RWPE1 (cell line): ENCODE data around the gene REEP5.
A peak's percentile ranks its signal among the peaks of the same experiment; 100 is the strongest.

Experiments used
- CTCF ChIA-PET: fragments of 350-600 bp; sonication (Branson Sonifier 250); formaldehyde crosslinking; extraction: SDS; loops from one replicate; lab custom pipeline; 2021; lab: Yijun Ruan, JAX
- POLR2A ChIA-PET: fragments of 400-600 bp; formaldehyde crosslinking; extraction: SDS; loops from one replicate; lab custom pipeline; 2020; ENCODE audit warnings: antibody characterized with exemption; ENCODE audit not compliant: low non-redundant PET; lab: Yijun Ruan, JAX
- DNase-seq: peaks from one replicate; pipeline ENCODE4 v3.0.0; 2012; ENCODE audit warnings: low spot score
- H3K27ac ChIP-seq: fragments of 450-650 bp; 2 replicates; pipeline ENCODE4 v1.5.1; 2017
- CTCF ChIP-seq: fragments of 450-650 bp; conservative IDR thresholded peaks from 2 replicates; pipeline ENCODE4 v1.5.1; 2017; ENCODE audit warnings: low read depth, mild to moderate bottlenecking

Gene REEP5

DNA sequence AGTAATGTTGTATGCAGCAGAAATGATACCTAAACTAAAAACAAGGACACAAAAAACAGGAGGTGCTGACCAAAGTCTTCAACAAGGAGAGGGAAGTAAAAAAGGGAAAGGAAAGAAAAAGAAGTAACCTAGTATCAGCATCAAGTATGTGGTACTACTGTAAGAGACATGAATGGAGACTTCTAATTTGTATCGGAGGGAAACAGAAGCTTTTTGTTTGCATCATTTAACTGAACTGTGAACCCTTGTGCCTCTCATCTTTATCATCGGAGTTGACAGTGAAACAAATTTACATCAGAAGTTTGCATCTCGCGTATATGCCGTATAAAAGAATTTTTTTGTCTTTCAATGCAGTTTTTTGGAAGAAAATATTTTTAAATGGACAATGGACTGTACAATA lies 54.6 kb downstream of the REEP5 start:
- POLR2A ChIA-PET = no interaction called here
- H3K27ac ChIP-seq = no peak overlapping the region

DNA sequence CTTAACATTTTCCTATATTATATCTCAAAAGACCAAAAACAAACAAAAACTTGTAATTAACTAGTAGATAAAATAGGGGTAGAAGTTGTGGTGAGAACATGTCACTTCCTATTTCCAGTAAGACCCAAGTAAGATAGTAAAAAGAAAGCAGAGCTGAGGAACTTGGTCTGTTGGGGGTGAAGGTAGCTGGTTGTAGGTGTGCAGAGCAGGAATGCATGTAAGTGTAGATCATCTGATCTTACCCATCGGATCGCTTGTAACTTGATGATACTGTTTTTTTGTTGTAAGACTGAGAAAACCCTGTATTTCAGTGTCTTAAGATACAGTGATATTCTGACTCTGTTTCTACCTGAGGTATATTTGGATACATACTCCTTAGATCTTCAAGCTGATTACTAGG lies 55.3 kb downstream of the REEP5 start:
- TF ChIP-seq CTCF = no peak
- ChIA-PET POLR2A (interaction anchor here (0.6 kb wide), 1 partner anchor 11 kb away, joined by 3 read pairs; no protein-coding TSS in a partner anchor), CTCF (no interaction called here)
- DNase-seq = no peak
- no peak overlapping the region for H3K27ac ChIP-seq

More for the DNA sequence above, 54.6 kb downstream of the REEP5 start:
- DNase-seq = no peak
- TF ChIP-seq CTCF = no peak
- CTCF ChIA-PET = no interaction called here

- ChIA-PET CTCF (no interaction called here), POLR2A (interaction anchor here (0.7 kb wide), 1 partner anchor 190 kb away, joined by 3 read pairs; no protein-coding TSS in a partner anchor)
- no peak for DNase-seq
Measured at GRCh38 chr5:112865128-112865527, 56.9 kb downstream of the REEP5 start.

DNA sequence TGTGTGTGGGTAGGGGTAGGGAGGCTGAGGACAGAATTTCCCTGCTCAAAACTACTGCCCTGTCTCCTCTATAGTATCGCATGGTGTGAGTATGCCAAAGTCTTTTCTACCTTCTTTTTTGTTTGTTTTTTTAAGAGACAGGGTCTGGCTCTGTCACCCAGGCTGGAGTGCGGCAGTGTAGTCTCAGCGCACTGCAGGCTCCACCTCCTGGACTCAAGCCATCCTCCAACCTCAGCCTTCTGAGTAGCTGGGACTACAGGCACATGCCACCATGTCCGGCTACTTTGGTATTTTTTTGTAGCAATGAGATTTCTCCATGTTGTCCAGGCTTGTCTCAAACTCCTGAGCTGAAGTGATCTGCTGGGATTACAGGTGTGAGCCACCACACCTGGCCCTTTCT lies 58.5 kb downstream of the REEP5 start:
- no peak for TF ChIP-seq CTCF
- no peak for DNase-seq
- POLR2A ChIA-PET = interaction anchor here (0.5 kb wide), 1 partner anchor 39 kb away, joined by 3 read pairs; no protein-coding TSS in a partner anchor
- H3K27ac ChIP-seq = no peak overlapping the region
- CTCF ChIA-PET = interaction anchor here (1.1 to 1.3 kb wide), 2 partner anchors 15 to 313 kb away, joined by 3 read pairs; no protein-coding TSS in a partner anchor

More at GRCh38 chr5:112865128-112865527, 56.9 kb downstream of the REEP5 start:
- no peak overlapping the region for H3K27ac ChIP-seq
- TF ChIP-seq CTCF = no peak

- CTCF ChIA-PET = interaction anchor here (0.6 to 0.8 kb wide), 2 partner anchors 12 to 106 kb away, joined by 3 read pairs; no protein-coding TSS in a partner anchor
Measured at GRCh38 chr5:112862085-112862484, 59.9 kb downstream of the REEP5 start.

GRCh38 chr5:112861638-112861985 lies 60.4 kb downstream of the REEP5 start:
- ChIA-PET POLR2A (interaction anchor here (0.5 to 1.6 kb wide), 3 partner anchors 42 to 89 kb away, joined by 3 to 8 read pairs (median 6); partner anchors contain the start of gene REEP5), CTCF (interaction anchor here (0.8 kb wide), 1 partner anchor 106 kb away, joined by 3 read pairs; no protein-coding TSS in a partner anchor)
- DNase-seq = no peak
- peak overlapping the region; percentile 83 for H3K27ac ChIP-seq
- TF ChIP-seq CTCF = no peak

More at GRCh38 chr5:112862085-112862484, 59.9 kb downstream of the REEP5 start:
- DNase-seq = peak; percentile 27
- no peak overlapping the region for H3K27ac ChIP-seq
- POLR2A ChIA-PET = no interaction called here
- TF ChIP-seq CTCF = no peak
